Stimulated activated memory B cell treated with anti-CD40 and anti-IgM and Interleukin-4, amounts not matched to agents 10 μg/mL and 1 μg/mL and 100 μg/mL, for 72 hours (primary cell): ENCODE measurements around the gene EML1.

ENCODE experiments used
- ATAC-seq: fragments of 150-1000 bp; cut with Tn5 transposase; 2 replicates; pipeline ENCODE4 v1.10.0; 2021
- H3K27ac Mint-ChIP-seq: one replicate; pipeline ENCODE4 v1.8.0; 2022; ENCODE audit warnings: mild to moderate bottlenecking, mixed read lengths
- H3K27me3 Mint-ChIP-seq: one replicate; pipeline ENCODE4 v1.8.0; 2022; ENCODE audit warnings: mixed read lengths
- H3K36me3 Mint-ChIP-seq: one replicate; pipeline ENCODE4 v1.8.0; 2022; ENCODE audit warnings: mixed read lengths
- H3K4me1 Mint-ChIP-seq: one replicate; pipeline ENCODE4 v1.8.0; 2022; ENCODE audit warnings: mixed read lengths
- H3K4me3 Mint-ChIP-seq: one replicate; pipeline ENCODE4 v1.8.0; 2022; ENCODE audit warnings: mild to moderate bottlenecking, moderate library complexity, mixed read lengths
- H3K9me3 Mint-ChIP-seq: one replicate; pipeline ENCODE4 v1.8.0; 2022; ENCODE audit warnings: mixed read lengths

EML1 gene

DNA sequence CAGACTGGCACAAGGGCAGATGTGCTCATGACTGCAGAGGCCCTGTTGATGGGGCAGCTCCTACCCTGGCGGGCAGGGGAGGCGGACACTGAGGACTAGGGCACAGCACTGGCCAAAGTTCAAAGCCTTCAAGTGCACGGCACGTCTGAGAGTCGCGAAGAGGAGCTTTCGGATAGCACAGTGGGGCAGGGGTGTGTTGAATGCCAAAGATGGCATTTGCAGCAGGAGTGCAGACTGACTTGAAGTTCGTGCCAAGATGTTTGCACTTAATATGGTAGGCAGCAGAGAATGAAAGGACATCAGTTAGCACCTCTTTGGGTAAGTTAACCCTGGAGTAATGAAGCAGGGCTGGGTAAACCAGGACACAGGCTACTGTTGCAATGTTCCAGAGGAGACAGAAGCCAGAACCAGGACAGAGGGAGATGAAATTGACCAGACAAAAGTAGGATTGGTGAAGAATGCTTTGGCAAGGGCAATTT lies 6.7 kb upstream of the EML1 start:
- Mint-ChIP-seq H3K4me3 (no peak overlapping the region), H3K9me3 (no peaks in the 10 kb centered on the region), H3K4me1 (no peaks in the 10 kb centered on the region), H3K27me3 (peaks cover 24% of the 10 kb centered on the region), H3K36me3 (no peaks in the 10 kb centered on the region), H3K27ac (no peak overlapping the region)
- ATAC-seq: no peak

DNA sequence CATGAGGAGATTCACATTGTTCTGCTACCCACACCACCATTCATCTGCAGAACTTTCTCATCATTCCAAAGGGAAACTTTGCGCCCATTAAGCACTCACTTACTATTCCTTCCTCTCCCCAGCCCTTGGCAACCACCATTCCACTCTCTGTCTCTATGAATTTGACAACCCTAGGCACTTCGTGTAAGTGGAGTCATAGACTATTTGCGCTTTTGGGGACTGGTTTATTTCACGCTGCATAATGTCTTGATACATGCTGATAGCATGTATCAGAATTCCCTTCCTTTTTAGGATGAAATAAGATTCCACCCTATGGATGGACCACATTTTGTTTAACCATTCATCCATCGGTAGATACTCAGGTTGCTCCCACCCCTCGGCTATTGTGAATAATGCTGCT lies 4.5 kb upstream of the EML1 start:
- H3K27ac Mint-ChIP-seq: no peak overlapping the region
- H3K27me3 Mint-ChIP-seq: peaks cover 30% of the 10 kb centered on the region
- H3K4me3 Mint-ChIP-seq: no peak overlapping the region
- ATAC-seq: no peak
- no peaks in the 10 kb centered on the region for H3K4me1 Mint-ChIP-seq
- H3K9me3 Mint-ChIP-seq: no peaks in the 10 kb centered on the region
- no peaks in the 10 kb centered on the region for H3K36me3 Mint-ChIP-seq

DNA sequence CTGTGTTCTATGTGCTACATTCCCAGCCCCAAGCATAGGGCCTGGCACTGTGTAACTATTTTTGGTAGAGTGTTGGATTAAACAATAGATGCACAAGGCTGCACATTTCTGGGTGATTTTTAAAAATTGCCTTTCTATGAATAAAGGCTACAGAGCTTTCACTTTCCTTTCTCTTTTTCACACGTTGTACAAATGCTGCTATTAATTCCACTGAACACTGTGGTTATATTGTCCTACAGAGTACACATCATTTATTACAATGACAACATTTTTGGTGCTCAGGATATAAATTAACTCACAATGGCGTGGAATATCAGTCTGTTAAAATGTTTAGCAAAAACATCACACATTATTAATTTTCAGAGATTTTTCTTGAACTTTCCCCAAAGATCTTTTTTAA lies 3.6 kb upstream of the EML1 start:
- H3K27me3 Mint-ChIP-seq: peaks cover 35% of the 10 kb centered on the region
- no peak for ATAC-seq
- H3K36me3 Mint-ChIP-seq: no peaks in the 10 kb centered on the region
- no peaks in the 10 kb centered on the region for H3K9me3 Mint-ChIP-seq
- H3K4me1 Mint-ChIP-seq: no peaks in the 10 kb centered on the region
- no peak overlapping the region for H3K27ac Mint-ChIP-seq
- no peak overlapping the region for H3K4me3 Mint-ChIP-seq

DNA sequence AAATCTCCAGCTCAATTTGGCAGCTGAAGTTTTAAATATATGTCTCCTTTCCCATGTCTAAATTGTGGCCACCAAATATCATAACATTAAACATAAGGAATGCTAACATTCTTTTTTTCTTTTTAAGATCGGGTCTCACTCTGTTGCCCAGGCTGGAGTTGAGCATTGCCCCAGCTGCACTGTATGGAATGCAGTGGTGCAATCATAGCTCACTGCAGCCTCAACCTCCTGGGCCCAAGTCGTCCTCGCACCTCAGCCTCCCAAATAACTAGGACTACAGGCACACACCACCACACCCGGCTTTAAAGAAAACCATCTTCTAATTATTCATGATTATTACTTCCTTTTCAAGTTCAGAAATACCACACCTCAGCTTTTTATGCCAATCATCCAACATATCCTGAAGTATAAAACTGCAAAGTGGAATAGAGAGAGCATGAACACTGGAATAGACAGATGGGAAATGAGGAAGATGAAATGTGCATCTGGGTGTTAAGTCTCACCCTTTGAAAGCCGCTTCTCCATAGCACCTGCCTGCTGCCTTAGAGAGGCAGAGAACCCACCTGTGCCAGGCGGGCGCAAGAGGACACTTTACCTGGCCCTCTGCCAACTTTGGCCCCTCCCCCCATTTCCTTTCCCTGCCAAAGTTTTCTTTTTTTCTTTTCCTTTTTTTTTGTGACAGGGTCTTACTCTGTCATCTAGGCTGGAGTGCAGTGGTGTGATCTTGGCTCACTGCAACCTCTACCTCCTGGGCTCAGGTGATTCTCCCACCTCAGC lies 2.8 kb upstream of the EML1 start:
- Mint-ChIP-seq H3K9me3 (no peaks in the 10 kb centered on the region), H3K36me3 (no peaks in the 10 kb centered on the region), H3K4me1 (no peaks in the 10 kb centered on the region), H3K27ac (no peak overlapping the region), H3K4me3 (no peak overlapping the region), H3K27me3 (peaks cover 43% of the 10 kb centered on the region)
- ATAC-seq: no peak

DNA sequence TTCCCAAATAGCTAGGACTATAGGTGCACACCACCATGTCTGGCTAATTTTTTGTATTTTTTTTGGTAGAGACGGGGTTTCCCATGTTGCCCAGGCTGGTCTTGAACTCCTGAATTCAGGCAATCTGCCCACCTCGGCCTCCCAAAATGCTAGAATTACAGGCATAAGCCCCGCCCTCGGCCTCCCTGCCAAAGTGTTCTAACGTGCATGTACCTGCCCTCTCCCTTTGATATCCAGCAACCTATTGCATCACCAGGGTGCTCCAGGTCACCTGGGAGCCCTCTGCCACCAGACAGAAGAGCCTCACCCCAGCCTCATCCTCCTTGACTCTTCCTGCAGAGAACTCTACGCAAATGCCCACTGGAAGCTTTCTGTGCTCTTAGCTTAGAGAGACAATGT lies 2.2 kb upstream of the EML1 start:
- Mint-ChIP-seq H3K4me1 (no peaks in the 10 kb centered on the region), H3K4me3 (no peak overlapping the region), H3K9me3 (no peaks in the 10 kb centered on the region), H3K27me3 (peaks cover 49% of the 10 kb centered on the region), H3K36me3 (no peaks in the 10 kb centered on the region), H3K27ac (no peak overlapping the region)
- ATAC-seq: no peak

DNA sequence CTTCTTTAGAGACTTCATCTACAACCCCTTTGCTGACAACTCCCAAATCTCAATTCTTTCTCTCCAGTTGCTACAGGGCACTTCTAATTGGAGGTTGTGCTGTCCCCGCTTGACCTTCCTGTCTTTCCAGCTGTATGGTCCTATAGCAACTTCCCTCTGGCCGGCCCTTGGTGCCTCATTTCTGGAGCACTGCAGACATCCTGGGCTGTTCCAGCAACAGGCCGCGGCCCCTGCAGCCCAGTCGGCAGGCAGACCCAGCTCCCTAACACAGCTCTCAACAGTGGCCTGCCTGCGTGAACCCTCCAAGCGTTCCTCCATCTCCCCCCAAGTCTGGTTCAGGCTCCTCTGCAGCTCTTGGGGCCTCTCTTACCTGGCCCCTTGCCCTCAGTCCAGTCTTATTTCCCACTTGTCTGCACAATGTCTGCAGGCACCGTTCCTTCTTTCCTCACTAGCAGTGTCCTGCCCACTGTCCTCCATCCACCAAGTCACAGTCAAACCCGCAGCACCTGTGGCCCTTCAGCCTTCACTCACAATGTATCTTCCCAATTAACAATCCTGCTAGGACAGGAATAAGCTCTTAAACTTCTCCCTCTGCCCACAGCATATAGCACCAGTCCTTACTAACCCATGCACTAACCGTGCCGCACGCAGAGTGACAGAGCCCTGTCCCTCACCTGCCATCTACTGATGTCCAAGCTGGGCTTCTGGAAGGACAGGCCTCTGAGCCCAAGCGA lies 1.6 kb upstream of the EML1 start:
- Mint-ChIP-seq H3K4me3 (no peak overlapping the region), H3K27me3 (peaks cover 56% of the 10 kb centered on the region), H3K27ac (no peak overlapping the region), H3K36me3 (no peaks in the 10 kb centered on the region), H3K4me1 (no peaks in the 10 kb centered on the region), H3K9me3 (no peaks in the 10 kb centered on the region)
- no peak for ATAC-seq

DNA sequence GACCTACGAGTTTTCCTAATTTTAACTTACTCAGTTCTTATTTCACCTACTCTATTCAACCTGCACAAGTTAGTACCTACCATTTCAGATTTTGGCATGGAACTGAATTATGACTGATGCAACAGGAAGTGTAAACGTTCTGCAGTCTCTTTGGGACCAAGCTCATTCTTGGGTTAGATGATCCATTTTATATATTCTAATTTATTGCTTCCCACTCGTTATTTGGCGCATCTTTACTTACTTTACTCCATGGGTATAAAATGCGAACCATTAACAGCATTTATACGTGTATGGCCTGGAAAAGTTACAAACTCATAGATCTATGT lies 1.0 kb upstream of the EML1 start:
- no peak overlapping the region for H3K27ac Mint-ChIP-seq
- no peaks in the 10 kb centered on the region for H3K9me3 Mint-ChIP-seq
- no peaks in the 10 kb centered on the region for H3K4me1 Mint-ChIP-seq
- no peak for ATAC-seq
- H3K36me3 Mint-ChIP-seq: no peaks in the 10 kb centered on the region
- H3K27me3 Mint-ChIP-seq: peaks cover 61% of the 10 kb centered on the region
- peak overlapping the region; percentile 40 for H3K4me3 Mint-ChIP-seq

DNA sequence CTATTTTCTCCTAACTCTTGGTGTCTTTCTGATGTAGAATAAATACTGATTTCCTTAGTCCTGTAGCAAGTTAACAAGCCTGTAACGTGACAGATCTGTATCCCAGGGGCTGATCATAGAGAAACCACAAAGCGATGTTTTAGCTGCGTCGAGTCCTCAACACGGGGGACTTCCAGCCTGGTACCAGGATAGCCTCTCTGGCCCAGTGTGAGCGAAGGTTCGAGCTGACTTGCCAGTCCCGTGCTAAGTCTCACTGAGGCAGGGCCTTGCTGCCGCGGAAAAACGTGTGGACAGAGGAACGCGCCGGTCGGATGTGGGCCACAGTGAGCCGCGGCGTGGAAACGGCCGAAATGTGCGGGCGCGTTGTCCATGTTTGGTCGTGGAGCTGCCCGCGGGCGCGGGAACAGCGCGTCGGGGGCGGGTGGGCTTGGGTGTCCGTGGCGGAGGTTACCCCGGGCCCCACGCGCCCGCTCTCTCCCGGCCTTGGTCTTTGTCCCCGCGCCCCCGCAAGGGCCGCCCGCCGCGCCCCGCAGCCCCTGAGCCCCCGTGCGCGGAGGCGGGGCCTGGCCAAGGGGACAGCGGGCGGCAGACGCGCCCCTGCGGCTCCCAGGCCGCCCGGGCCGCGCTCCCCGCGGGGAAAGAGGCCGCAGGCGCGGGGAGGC lies 531 bp upstream of the EML1 start:
- Mint-ChIP-seq H3K27me3 (peaks cover 65% of the 10 kb centered on the region), H3K9me3 (no peaks in the 10 kb centered on the region), H3K4me1 (no peaks in the 10 kb centered on the region), H3K4me3 (peak overlapping the region; percentile 40), H3K27ac (no peak overlapping the region), H3K36me3 (no peaks in the 10 kb centered on the region)
- no peak for ATAC-seq

DNA sequence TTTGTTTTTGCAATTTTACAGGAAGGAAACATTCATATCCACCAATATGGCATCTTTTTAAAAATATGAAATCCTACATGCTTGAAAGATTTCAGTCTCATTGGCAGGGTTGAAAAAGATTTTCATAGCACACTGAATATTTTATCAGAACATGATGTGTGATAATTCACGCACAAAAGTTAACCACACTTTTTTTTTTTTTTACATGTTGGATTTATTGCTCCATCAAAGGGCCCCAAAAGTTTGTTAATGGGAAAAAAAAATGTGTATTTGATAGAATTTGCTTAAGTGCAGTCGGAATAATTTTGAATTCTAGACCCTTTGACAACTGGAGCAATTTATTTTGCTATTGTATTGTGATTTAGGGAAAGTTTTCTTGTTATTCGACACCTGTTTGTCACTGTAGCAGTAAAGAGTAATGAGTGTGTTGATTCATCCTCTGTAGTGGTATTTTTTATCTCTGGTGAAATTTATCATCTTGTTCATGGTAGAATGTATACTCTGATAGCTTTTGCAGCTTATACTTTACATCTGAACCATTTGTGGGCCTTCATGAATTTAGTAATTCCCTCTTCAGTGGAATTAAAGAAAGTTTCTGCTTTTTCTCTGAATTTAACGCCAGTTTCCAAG lies 1.1 kb downstream of the EML1 start:
- Mint-ChIP-seq H3K36me3 (no peaks in the 10 kb centered on the region), H3K27me3 (peaks cover 66% of the 10 kb centered on the region), H3K4me1 (no peaks in the 10 kb centered on the region), H3K9me3 (no peaks in the 10 kb centered on the region), H3K27ac (no peak overlapping the region), H3K4me3 (no peak overlapping the region)
- ATAC-seq: no peak

DNA sequence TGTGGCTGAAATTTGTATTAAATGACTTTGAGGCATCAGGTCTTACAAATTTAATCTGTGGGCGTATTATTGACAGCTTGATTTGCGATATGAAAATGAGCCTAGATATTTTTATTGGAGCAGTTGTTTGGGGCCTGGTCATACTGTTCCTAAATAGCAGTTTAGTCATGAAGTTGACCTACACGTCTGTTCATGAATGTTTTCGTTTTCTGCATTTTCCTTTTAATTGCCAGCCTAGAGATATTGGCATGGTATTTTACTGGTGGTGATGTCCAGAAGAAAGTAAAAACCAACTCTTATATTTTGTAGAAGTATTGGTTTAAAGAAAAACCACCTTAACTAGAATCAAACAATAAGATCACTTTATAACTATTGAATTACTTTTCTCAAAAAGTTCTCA lies 1.8 kb downstream of the EML1 start:
- no peaks in the 10 kb centered on the region for H3K9me3 Mint-ChIP-seq
- no peaks in the 10 kb centered on the region for H3K4me1 Mint-ChIP-seq
- no peak overlapping the region for H3K4me3 Mint-ChIP-seq
- H3K27me3 Mint-ChIP-seq: peaks cover 66% of the 10 kb centered on the region
- no peaks in the 10 kb centered on the region for H3K36me3 Mint-ChIP-seq
- no peak for ATAC-seq
- no peak overlapping the region for H3K27ac Mint-ChIP-seq

DNA sequence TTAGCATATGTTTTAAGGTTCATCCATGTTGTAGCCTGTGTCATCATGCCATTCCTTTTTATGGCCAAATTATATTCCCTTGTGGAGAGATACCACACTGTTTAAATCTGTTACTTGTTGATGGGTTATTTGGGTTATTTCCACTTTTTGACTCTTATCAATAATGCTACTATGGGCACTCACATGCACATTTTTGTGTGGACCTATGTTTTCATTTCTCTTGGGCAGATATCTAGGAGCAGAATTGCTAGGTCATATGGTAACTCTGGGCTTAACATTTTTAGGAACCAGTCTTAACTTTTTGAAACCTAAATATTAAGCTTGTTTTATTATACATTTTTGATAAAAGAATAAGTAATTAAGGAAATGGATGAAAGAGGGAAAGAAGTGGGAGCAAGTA lies 4.0 kb downstream of the EML1 start:
- Mint-ChIP-seq H3K27me3 (peaks cover 66% of the 10 kb centered on the region), H3K4me3 (no peak overlapping the region), H3K4me1 (no peaks in the 10 kb centered on the region), H3K9me3 (no peaks in the 10 kb centered on the region), H3K27ac (no peak overlapping the region), H3K36me3 (no peaks in the 10 kb centered on the region)
- ATAC-seq: no peak

DNA sequence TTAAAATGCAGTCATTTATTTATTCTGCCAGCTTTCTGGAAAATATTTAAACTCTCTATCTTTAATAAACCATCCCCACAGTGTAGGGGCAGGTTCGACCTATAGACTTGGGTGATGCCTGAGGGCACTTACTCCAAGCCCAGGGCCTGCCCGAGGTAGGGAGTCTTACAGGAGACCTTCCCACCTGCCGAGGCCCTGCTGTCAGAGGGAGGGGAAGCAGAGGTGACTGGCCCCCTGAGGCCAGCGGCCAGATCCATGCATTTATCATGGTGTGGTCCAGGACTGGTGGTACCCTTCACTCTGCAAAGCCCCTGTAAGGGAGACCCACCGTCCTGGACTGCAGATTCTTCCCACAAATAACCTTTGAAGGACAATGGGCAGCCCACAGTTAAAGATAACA lies 7.6 kb downstream of the EML1 start:
- no peak for ATAC-seq
- no peaks in the 10 kb centered on the region for H3K36me3 Mint-ChIP-seq
- no peaks in the 10 kb centered on the region for H3K9me3 Mint-ChIP-seq
- H3K27ac Mint-ChIP-seq: no peak overlapping the region
- no peaks in the 10 kb centered on the region for H3K4me1 Mint-ChIP-seq
- H3K27me3 Mint-ChIP-seq: peaks cover 60% of the 10 kb centered on the region
- no peak overlapping the region for H3K4me3 Mint-ChIP-seq

DNA sequence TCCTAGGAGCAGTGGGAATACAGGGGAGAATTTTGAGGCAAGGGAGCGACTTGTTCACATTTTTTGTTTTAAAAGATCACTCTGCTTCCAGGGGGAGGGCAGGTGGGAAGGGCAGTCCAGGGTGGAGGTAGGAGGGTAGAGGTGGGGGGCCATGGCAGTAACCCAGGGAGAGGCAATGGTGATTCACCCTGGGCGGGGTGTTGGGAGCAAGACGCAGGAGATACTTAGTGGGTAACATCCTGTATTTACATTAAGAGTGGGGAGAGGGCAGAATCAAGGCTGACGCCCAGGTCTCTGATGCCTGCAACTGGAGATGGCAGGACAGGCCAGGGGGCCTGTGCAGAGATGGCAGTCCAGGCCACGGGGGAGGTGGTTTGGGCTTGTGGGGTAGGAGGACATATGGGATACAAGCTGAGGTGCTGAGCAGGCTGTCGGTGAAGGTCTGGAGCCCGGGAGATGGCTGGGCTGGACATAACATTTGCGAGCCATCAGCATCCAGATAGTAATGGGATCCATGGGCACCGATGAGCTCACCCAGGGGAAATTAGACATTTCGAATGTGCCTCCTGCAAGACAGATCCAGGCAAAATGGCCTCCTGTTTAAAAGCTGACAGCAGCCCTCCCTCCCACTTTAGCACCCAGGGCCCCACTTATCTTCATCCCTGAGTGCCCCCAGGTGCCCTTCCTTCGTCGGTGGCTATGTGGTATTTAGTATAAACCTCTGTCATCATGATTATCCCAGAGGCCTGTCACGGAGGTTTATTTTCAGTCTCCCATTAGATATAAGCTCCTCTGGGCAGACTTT lies 9.3 kb downstream of the EML1 start:
- H3K4me3 Mint-ChIP-seq: no peak overlapping the region
- H3K36me3 Mint-ChIP-seq: no peaks in the 10 kb centered on the region
- H3K4me1 Mint-ChIP-seq: no peaks in the 10 kb centered on the region
- H3K27me3 Mint-ChIP-seq: peaks cover 43% of the 10 kb centered on the region
- no peak for ATAC-seq
- no peak overlapping the region for H3K27ac Mint-ChIP-seq
- no peaks in the 10 kb centered on the region for H3K9me3 Mint-ChIP-seq

DNA sequence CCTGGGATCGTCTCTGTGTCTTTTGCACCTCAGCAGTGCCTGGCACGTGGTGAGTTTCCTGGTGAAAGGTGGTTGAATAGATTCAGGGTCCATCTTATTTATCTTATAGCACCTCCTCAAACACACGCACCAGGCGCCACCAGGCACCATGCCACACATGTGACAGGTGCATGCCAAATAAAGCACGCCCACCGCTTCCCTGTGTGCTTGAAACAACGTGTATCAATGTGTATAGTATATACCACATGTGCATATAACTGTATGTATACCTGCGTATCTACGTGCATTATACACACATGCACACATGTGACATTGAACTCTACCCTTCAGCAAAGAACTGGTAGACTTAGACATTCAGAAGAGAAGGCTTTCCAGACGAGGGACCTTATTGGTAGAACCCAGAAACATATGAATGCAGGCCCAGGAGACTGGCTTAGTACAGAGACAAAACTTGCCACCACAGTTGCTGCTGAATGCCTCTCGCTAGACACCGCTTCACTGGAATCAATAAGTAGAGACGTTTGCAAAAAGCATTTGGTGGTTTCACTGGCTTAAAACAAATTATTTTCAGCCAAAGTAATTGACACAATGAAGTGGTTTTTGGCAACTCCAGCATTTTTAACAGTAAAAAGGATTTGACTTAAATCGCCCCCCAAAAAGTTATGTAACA lies 10.0 kb downstream of the EML1 start:
- no peaks in the 10 kb centered on the region for H3K4me1 Mint-ChIP-seq
- H3K27me3 Mint-ChIP-seq: peaks cover 35% of the 10 kb centered on the region
- H3K9me3 Mint-ChIP-seq: no peaks in the 10 kb centered on the region
- no peak for ATAC-seq
- H3K4me3 Mint-ChIP-seq: no peak overlapping the region
- H3K36me3 Mint-ChIP-seq: no peaks in the 10 kb centered on the region
- no peak overlapping the region for H3K27ac Mint-ChIP-seq
